LoVo (cell line): ENCODE data around the gene SCUBE2.
"Not testable (repeated sequence)": the region's sequence is repeated elsewhere in the genome, so short reads cannot be mapped to it uniquely, and the experiment has no call there.

Experiments
- DNase-seq: peaks from one replicate; pipeline ENCODE4 v3.0.0-alpha.2; 2016; ENCODE audit warnings: low spot score

SCUBE2 gene

GRCh38 chr11:9104580-9104979 lies 13.2 kb upstream of the SCUBE2 start:
- DNase-seq, result no peak

DNA sequence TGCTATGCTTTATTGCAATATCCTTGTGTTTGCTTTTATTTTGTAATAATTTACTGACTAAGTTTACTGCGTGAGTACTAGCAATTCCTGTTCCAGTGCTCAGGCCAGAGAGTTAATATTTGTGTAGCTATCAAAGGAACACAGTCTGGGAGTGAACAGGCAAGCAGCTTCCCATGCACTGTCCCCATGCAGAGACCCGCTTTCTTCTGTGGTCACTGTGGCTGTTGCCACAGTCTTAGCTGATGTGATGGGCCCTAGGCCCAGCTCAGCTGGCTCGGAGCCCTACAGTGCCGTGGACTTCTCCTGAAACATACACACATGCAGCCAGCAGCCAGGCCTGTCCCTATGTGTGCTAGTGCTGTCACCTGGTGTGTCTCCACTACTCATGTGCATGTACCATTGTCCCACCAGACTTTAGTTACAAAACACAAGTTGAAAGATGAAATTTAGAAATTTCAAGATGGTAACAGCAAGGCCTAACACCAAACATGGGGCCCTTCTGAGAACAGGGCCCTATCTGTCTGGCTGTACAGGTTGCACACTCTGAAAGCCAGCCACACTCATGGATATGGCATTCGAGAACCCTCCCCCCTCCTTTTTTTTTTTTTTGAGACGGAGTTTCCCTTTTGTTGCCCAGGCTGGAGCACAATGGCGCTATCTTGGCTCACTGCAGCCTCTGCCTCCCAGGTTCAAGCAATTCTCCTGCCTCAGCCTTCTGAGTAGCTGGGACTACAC lies 12.3 kb upstream of the SCUBE2 start:
- no peak for DNase-seq

DNA sequence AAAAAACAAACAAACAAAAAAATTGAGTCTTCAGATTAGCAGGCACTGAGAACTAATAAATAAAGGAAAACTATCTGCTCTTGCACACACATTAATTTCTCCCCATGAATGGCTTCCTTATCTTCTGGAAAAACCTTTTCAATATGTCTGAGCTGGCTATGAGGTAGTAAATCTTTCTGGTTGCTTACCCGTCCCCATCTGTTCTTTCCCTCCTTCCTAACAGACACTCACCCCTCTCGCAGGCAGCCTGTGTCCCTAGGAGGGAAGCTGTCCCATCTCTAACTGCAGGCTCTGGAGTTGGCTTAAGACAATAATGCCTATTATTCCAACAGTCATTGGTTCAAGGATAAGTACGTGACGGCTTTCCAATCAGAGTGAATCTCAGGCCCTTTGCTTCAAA lies 8.2 kb upstream of the SCUBE2 start:
- no peak for DNase-seq

DNA sequence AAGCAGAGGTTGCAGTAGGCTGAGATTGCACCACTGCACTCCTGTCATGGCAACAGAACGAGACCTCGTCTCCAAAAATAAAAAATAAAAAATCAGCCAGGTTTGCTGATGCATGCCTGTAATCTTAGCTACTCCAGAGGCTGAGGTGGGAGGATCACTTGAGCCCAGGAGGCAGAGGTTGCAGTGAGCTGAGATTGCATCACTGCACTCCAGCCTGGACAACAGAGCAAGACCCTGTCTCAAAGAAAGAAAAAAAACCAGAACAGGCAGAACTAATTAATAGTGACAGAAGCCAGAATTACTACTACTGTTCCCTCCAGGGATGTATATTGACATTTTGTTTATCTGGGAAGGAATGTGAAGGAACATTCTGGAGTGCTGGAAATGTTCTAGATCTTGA lies 7.1 kb upstream of the SCUBE2 start:
- DNase-seq, result not testable (repeated sequence)

- not testable (repeated sequence) for DNase-seq
These were observed 6.0 kb upstream of the SCUBE2 start for GRCh38 chr11:9097186-9097943.

- no peak for DNase-seq
These were observed 5.0 kb upstream of the SCUBE2 start for GRCh38 chr11:9096427-9096826.

DNA sequence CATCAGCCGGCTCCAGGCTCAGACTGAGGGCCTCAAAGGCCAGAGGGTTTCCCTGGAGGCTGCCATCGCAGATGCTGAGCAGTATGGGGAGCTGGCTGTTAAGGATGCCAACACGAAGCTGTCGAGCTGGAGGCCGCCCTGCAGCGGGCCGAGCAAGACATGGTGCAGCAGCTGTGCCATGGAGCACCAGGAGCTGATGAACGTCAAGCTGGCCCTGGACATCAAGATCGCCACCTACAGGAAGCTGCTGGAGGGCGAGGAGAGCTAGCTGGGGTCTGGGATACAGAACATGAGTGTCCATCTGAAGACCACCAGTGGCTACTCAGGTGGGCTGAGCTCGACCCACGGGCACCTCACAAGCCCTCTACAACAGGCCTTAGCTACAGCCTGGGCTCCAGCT lies 4.0 kb upstream of the SCUBE2 start:
- no peak for DNase-seq

DNA sequence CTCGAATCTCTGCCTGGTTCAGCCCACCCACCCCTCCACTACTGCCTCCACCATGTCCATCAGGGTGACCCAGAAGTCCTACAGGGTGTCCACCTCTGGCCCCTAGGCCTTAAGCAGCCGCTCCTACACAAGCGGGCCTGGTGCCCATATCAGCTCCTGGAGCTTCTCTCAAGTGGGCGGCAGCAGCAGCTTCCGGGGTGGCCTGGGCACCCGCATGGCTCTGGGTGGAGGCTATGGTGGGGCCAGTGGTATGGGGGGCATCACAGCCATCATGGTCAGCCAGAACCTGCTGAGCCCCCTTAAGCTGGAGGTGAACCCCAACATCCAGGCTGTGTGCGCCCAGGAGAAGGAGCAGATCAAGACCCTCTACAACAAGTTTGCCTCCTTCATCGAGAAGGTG lies 3.0 kb upstream of the SCUBE2 start:
- DNase-seq, result no peak

GRCh38 chr11:9092853-9093778 lies 1.7 kb upstream of the SCUBE2 start:
- DNase-seq, result no peak

- DNase-seq, result no peak
These were observed 673 bp upstream of the SCUBE2 start for GRCh38 chr11:9092072-9092471.

DNA sequence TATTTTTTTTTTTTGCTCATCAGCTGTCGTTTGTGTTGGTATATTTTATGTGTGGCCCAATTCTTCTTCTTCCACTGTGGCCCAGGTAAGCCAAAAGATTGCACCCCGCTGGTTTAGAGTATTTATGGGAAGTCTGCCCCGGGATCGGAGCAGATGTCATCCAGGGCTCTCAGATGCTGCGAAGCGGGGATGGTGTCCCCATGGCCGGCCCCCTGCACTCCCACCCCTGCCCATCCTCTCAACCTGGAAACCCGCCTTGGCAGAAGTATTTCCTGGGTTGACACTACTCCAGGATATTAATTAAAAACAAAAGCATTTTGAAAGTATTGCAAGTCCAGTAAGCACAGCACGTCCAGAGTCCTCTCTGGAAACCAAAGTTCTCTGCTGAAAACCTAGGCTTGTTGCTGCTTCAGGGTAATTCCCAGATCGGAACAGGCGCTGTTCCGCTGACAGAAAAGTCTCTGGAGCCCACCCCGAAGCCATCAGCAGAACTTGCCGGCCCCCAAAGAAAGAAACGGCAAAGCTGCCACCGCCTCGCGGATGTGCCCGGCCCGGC lies 833 bp downstream of the SCUBE2 start:
- DNase-seq, result no peak

GRCh38 chr11:9089636-9090035 lies 1.8 kb downstream of the SCUBE2 start:
- no peak for DNase-seq

GRCh38 chr11:9089061-9089460 lies 2.3 kb downstream of the SCUBE2 start:
- DNase-seq, result no peak

DNA sequence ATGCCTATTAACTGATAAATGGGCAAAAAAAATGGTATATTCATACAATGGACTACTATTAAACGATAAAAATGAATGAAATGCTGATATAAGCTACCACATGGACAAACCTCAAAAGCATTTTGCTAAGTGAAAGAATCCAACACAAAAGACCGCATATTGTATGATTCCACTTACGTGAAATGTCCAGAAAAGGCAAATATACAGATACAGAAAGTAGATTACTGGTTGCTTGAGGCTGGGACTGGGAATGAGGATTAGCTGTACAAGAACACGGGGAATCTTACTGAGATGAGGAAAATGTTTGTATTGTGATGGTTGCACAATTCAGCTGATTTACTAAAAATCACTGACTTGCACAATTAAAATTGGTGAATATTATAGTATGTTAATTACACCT lies 8.8 kb downstream of the SCUBE2 start:
- no peak for DNase-seq

- DNase-seq, result no peak
These were observed 10.2 kb downstream of the SCUBE2 start for GRCh38 chr11:9081153-9081552.

GRCh38 chr11:9078113-9079086 lies 13.0 kb downstream of the SCUBE2 start:
- no peak for DNase-seq

DNA sequence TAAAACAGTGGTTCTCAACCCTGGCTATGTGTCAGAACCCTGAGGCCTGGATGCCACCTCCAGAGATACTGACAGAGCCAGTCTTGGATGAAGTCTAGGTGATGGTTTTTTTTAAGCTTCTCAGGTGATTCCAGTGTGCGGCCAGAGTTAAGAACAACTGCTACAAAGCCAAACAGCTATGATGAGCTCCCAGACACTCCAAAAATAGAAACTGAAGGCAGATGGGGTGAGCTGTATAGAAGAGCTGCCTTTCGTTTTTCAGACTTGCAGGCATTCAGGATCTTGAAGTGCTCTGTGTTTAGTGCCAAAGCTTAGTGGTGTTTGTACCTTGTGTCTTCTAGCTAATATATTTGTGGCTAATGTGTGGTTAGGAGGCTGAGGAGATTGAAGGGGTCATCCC lies 14.2 kb downstream of the SCUBE2 start:
- no peak for DNase-seq

GRCh38 chr11:9076661-9077060 lies 14.7 kb downstream of the SCUBE2 start:
- no peak for DNase-seq

GRCh38 chr11:9076046-9076445 lies 15.4 kb downstream of the SCUBE2 start:
- DNase-seq, result no peak

DNA sequence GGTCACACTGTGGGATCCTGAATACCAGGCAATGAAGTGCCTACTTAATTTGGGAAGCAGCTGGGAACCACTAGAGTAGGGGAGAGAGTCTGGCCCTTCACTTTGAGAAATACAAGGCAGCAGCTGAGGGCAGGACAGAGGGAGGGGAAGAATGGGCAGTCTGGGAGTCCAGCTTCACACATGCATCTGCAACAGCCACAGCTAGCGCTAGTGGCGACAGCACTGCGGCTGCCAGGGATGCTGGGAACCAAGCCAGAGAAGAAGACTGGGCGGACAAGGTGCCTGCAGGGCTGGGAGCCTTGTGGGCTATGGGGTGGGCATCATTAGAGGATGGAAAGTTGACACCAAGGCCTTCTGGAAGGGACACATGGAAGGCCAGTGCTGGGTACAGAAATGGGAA lies 15.8 kb downstream of the SCUBE2 start:
- DNase-seq, result no peak
